LNCaP clone FGC (cell line): ENCODE results near the gene DSG2.
"Not testable (repeated sequence)": the region's sequence is repeated elsewhere in the genome, so short reads cannot be mapped to it uniquely, and the experiment has no call there.

ENCODE experiments used
- DNase-seq: peaks from one replicate; pipeline ENCODE4 v3.0.0-alpha.2; 2011; ENCODE audit warnings: low read depth
- H3K4me3 ChIP-seq: 2 replicates; pipeline ENCODE4 v1.5.1; 2011; ENCODE audit warnings: mild to moderate bottlenecking, low read depth, low read length, control low read depth
- TF ChIP-seq, protein P1 (sequence below): IDR thresholded peaks from 2 replicates; pipeline ENCODE4 v1.5.1; 2012; ENCODE audit warnings: mild to moderate bottlenecking; ENCODE audit not compliant: control insufficient read depth, insufficient read depth; ENCODE audit errors: extremely low read depth

The DSG2 gene

DNA sequence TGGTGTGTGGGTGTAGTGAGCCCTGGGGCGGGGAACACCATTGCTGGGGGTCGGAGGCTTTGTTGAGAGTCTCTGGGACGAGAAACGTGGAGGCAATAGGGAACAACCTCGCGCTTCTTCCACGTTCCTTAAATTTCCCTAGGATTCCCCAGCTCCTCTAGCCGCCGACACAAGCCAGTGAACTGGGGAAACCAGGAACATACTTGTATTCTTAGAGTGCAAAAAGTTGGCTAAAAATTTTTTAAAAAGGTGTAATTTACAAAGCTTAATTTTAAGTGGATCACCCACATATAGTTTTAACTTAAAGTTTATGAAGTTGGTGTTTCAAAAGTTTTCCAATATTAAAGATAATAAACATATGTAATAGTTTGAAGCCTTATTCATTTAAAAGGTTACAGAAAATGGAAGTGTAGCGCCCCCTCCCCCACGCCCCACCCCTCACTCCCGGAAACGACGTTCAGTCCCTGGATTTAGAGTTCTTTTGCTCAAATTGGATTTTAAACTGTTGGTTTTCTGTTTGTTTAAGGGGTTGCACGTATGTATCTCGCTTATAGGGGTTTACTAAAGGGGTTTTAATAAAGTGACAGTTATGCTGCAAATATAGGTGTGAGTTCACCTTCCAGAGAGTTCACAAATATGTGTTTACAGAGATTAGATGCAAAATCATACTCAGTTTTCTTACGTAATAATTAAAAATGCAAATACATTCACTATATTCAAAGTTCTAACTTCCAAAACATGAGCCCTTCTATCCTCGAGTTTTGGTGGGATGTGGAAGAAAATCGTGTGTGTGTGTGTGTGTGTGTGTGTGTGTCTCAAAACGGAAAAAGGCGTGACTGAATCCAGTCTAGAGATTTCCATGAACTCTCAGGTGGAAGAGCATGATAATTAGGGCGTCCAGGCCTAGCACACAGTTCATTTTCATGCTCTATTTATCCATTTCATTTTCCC lies 872 bp downstream of the DSG2 start:
- TF ChIP-seq, protein P1, sequence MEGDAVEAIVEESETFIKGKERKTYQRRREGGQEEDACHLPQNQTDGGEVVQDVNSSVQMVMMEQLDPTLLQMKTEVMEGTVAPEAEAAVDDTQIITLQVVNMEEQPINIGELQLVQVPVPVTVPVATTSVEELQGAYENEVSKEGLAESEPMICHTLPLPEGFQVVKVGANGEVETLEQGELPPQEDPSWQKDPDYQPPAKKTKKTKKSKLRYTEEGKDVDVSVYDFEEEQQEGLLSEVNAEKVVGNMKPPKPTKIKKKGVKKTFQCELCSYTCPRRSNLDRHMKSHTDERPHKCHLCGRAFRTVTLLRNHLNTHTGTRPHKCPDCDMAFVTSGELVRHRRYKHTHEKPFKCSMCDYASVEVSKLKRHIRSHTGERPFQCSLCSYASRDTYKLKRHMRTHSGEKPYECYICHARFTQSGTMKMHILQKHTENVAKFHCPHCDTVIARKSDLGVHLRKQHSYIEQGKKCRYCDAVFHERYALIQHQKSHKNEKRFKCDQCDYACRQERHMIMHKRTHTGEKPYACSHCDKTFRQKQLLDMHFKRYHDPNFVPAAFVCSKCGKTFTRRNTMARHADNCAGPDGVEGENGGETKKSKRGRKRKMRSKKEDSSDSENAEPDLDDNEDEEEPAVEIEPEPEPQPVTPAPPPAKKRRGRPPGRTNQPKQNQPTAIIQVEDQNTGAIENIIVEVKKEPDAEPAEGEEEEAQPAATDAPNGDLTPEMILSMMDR, result no peak
- peak overlapping the region; percentile 71 for H3K4me3 ChIP-seq
- no peak for DNase-seq

DNA sequence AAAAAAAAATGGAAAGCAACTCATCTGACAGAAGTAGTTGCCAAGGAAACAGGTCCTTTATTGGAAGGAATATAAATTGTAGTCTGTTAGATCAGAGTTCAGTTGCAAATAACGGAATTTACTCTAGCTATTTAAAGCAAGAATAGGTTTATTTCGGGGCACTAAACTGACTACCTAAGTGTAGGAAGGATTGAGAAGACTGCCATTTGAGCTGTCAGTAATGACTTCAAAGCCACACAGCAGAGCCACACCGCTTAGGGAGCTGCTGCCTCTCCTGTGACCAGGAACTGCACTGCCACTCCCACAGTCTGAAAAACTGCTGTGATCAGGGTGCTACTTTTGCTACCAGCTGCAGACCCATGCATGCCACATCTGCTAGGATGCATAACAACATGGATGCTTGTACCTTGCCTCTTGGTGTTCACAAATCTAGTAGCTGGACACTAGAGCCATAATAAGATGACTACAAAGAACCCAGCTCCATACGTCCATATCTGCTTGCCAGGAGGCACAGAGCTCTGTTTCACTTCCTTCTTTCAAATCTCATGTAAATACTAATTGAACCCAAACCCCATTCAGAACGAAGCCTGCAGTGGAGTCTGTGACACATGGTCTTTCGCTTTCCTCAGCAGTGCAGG lies 2.2 kb downstream of the DSG2 start:
- no peak overlapping the region for H3K4me3 ChIP-seq
- no peak for DNase-seq

DNA sequence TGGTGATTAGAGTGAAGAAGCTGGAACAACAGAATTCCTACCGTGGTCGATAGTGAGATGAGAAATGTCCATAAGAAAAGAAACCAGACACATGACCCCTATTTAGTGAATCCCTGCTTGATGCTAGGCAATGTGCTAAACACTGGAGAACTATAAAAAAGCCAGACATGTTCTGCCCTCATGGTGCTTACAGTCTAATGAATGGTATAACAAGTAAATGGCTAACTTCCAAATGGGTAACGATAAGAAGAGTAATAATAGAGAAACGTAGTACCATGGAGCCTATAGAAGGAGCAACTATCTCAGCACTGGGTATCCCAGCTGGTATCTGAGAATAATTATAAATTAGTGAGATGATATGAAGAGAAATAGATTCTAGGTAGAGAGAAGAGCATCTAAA lies 5.0 kb downstream of the DSG2 start:
- no peak overlapping the region for H3K4me3 ChIP-seq
- TF ChIP-seq, protein P1, result no peak
- no peak for DNase-seq

More for the DNA sequence above, 2.2 kb downstream of the DSG2 start:
- TF ChIP-seq, protein P1, result no peak

- no peak overlapping the region for H3K4me3 ChIP-seq
- no peak for DNase-seq
- TF ChIP-seq, protein P1, result no peak
These were observed 6.6 kb downstream of the DSG2 start for GRCh38 chr18:31504455-31505147.

DNA sequence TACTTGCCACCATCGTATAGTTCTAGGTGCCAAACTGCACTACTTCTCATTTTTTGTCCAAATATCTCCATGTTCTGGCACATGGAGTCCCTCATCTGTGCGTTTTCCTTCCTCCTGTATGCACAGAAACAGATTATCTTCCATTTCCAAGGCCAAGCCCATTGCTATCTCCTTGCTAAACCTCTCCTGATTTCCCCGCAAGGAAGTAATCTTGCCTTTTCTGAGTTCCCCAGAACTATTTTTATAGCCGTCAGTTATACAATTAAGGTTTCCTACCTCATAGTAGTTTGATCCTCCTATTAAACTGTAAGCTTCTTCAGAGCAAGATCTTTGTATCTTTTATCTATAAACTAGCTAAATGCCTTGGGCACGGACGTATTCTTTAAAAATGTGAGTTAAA lies 7.2 kb downstream of the DSG2 start:
- DNase-seq, result no peak
- H3K4me3 ChIP-seq, result no peak overlapping the region
- TF ChIP-seq, protein P1, result no peak

DNA sequence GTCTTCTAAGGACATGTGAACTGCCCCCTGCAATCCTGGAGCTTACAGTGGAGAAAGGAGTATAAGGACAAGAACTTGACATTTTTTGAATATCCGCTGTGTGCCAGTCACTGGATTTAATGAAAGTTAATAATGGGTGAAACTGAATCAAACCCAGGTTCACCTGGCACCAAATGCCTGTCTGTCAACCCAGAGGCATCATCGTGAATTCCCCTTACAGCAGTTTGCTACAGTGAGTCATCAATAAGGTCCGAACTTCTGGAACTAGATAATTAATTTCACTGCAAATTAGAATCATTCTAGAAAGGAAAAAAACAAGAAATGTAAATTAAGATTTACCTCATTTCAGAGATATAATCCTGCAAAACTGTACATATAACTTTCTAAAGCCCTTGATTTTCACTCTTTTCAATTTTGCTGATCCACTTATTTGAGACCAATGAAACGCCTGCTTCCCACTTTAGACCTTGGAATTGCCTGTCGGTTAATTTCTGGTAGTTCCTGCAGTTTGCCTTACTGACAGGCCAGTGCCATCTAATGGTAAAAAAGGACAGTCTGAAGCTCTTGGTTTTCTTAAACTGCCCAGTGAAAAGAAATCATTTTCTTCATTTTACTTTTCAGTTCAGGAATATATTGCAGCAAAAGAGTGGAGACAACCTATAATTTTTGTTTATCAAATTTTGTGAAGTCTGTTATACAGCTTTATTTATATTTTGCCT lies 8.2 kb downstream of the DSG2 start:
- no peak for DNase-seq
- TF ChIP-seq, protein P1, result peak; percentile 44
- H3K4me3 ChIP-seq, result no peak overlapping the region

DNA sequence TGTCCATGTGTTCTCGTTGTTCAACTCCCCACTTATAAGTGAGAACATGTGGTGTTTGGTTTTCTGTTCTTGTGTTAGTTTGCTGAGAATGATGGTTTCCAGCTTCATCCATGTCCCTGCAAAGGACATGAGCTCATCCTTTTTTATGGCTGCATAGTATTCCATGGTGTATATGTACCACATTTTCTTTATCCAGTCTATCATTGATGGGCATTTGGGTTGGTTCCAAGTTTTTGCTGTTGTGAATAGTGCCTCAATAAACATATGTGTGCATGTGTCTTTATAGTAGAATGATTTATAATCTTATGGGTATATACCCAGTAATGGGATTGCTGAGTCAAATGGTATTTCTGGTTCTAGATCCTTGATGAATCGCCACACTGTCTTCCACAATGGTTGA lies 9.1 kb downstream of the DSG2 start:
- H3K4me3 ChIP-seq, result not testable (repeated sequence)

More for the DNA sequence above, 9.1 kb downstream of the DSG2 start:
- not testable (repeated sequence) for DNase-seq
